Activated naive CD4-positive, alpha-beta T cell treated with anti-CD3 and anti-CD28 coated beads, Interleukin-2, amount 50 U/mL, for 72 hours (primary cell): ENCODE results near the gene LRRN1. TPM values are rescaled to one million over a fixed set of nuclear protein-coding genes. Genes with fewer than 3 reads are reported as not detected.
"Not testable (repeated sequence)": the region's sequence is repeated elsewhere in the genome, so short reads cannot be mapped to it uniquely, and the experiment has no call there.

ENCODE experiments used
- ATAC-seq, 2 donors: fragments of 150-1000 bp; cut with Tn5 transposase; 2 replicates each; pipeline ENCODE4 v1.10.0; 2021; ENCODE audit warnings: mild to moderate bottlenecking in 2 of 2, moderate library complexity in 2 of 2
- DNase-seq, 2 donors: peaks; one replicate each; pipeline ENCODE4 v3.0.0; 2021 to 2022; ENCODE audit warnings: low spot score in 2 of 2
- H3K27ac Mint-ChIP-seq, 2 donors: one replicate each; pipeline ENCODE4 v1.8.0; 2022; ENCODE audit warnings: mild to moderate bottlenecking in 2 of 2, mixed read lengths in 2 of 2
- H3K36me3 Mint-ChIP-seq, 2 donors: one replicate each; pipeline ENCODE4 v1.8.0; 2022; ENCODE audit warnings: mixed read lengths in 2 of 2
- H3K9me3 Mint-ChIP-seq, 2 donors: one replicate each; pipeline ENCODE4 v1.8.0; 2022; ENCODE audit warnings: mixed read lengths in 2 of 2
- total RNA-seq, 2 donors: library from RNA; stranded (reverse); gene quantifications; one replicate each; pipeline ENCODE4 v1.2.3, GENCODE V29; 2022

The LRRN1 gene
- total RNA-seq, 2 donors from 2014 or later = 0.16 to 0.45 TPM

DNA sequence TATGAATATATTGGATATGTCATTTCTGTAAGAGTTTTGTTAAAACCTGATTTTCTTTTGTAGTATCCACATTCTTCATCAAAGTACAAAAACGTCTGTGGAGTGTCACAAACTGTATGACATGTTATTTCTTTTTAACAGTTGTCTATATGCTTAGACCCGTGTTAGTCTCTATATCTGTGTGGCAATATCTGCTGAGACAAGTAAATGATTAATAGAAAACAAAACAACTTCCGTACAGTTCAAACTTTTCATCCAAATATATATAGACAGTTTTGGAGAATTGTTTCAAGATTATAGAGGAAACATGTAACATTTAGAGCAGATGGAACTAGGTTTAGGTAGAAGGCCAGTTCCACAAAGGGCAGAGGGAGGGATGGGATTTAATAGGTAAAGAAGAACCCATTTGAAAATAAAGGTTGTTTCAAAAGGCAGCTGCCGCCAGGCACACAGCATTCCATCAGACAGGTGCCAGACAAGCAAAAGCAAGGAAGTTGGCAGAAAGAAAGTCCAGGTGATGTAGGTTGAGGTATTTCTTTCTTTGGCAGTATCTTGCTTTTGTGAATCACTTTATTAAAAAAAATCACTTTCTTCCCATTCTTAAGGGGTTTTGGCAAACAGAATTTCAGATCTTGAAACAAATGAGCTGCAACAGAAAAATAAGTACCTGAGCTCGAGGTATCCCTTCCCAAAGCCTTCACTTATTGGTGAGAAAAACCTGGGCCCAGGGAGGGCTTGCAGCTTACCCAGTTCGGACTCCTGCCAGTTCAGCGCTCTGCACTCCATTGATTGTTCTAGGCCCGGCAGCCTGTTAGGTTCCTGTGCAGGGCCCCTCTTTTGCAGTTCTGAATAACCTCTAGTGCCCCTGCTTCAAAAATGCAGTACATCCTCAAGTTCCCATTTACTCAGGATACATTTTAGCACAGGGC lies 49.0 kb downstream of the LRRN1 start:
- no peaks in the 10 kb centered on the region for H3K9me3 Mint-ChIP-seq
- DNase-seq = no peak
- H3K36me3 Mint-ChIP-seq = no peaks in the 10 kb centered on the region
- no peak for ATAC-seq
- H3K27ac Mint-ChIP-seq = no peak overlapping the region

DNA sequence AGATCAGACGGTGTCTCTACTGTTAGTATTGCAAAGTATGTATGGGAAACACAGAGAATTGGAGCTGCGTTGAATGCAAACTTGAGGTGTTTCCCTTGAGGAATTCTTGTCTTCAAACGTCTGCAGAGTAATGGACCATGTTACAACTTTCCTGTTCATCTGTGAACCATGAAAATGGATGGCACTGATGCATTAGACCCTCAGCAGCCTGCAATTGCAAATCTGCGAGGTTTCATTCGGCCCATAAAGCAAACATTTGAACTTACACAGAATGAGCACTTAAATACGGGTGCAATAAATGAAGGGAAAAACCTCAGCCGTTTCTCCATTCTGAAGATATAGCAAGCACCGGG lies 49.7 kb downstream of the LRRN1 start:
- DNase-seq = no peak
- H3K27ac Mint-ChIP-seq = no peak overlapping the region
- H3K9me3 Mint-ChIP-seq = no peaks in the 10 kb centered on the region

DNA sequence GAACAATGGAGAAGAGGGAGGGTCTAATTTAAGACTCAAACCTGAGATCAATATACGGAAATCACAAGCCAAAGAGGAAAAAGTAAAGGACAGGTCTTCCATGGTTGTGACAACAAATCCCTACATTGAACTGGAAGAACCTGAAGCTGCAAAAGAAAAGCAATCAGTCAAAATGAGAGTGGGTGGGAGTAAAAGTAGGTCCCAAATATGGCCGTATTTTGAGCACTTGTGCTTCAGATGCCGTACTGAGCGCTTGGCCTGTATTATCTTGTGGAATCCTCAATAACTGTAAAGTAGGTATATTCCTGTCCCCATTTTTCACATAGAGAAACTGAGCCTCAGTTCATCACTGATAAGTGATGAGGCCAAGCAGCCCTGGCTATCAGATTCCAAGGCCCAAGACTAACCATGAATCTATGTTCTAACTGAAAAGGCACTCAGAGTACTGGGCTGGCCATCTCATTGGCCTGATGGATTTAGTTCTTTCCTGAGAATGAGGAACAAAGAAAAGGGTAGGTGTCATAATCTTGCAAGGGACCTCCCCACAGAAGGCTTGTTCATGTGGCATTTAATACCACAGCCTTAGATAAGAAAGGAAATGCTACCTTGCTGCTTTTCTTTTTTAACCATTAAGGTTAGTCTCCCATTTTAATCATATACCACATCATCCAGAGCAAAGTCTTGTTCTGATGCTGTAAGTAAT lies 52.5 kb downstream of the LRRN1 start:
- peak; percentile 35 to 64 for ATAC-seq
- no peak for DNase-seq
- no peaks in the 10 kb centered on the region for H3K9me3 Mint-ChIP-seq
- no peak overlapping the region for H3K27ac Mint-ChIP-seq
- no peaks in the 10 kb centered on the region for H3K36me3 Mint-ChIP-seq

More for the DNA sequence above, 49.7 kb downstream of the LRRN1 start:
- H3K36me3 Mint-ChIP-seq = no peaks in the 10 kb centered on the region
- no peak for ATAC-seq

DNA sequence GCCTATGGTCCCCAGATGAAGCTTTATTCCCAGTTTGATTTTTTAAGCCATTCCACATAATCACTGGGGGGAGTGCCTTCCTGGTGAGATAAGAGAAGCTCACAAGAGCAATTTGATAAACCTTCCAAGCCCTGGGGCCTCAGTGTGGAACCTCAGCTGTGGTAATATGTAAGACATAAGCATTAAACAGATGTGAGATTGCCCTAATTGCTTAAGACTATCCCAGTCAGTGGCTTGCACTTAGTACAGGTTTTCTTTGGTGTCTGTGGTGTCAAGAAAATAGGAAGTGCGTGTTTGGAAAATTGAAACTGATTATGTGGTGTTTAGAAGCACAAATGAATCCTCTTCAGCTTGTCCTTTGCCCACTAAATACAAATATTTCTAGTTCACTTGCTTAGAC lies 54.3 kb downstream of the LRRN1 start:
- Mint-ChIP-seq H3K9me3 (no peaks in the 10 kb centered on the region), H3K36me3 (no peaks in the 10 kb centered on the region), H3K27ac (no peak overlapping the region)
- ATAC-seq = no peak
- DNase-seq = no peak

DNA sequence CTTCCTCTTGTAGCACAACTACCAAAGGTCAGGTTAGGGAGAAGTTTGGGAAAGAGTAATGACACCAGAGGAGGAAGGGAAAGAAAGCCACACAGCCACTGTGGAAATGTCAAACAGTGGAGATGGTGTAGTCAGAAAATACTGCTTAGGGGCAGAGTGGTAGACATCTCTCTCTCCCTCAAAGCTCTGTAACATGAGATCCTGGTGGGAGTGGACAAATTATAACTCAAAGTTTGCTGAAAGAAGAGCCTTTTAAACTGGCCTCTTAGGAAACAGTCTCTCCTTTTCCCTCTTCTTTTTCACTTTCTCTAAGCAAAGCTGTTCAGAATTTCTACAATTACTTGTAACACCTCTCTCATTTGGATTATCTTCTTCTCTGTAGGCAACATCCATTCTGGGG lies 55.8 kb downstream of the LRRN1 start:
- no peaks in the 10 kb centered on the region for H3K9me3 Mint-ChIP-seq
- ATAC-seq (no peak), DNase-seq (no peak)
- no peak overlapping the region for H3K27ac Mint-ChIP-seq
- H3K36me3 Mint-ChIP-seq = no peaks in the 10 kb centered on the region

DNA sequence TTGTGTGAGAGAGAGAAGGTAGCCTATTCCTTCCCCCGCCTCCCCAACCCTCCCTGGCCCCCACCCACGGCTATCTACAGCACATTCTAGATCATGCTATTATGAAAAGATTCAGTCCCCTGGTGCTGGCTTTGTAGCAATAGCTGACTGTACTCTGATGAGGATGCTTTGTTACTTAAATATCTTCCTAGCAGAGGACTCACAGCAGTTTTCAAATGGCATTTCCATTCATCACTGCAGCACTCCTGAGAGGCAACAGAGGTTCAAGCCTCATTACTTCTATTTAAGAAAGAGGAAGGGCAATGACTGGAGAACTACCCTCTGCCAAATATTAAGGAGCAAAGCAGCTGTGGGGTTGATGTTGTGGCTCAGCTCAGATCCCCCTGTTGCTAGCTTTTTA lies 61.0 kb downstream of the LRRN1 start:
- ATAC-seq = no peak
- Mint-ChIP-seq H3K27ac (no peak overlapping the region), H3K36me3 (no peaks in the 10 kb centered on the region), H3K9me3 (peaks cover 3 to 5% of the 10 kb centered on the region in 2 donors)
- DNase-seq = no peak

DNA sequence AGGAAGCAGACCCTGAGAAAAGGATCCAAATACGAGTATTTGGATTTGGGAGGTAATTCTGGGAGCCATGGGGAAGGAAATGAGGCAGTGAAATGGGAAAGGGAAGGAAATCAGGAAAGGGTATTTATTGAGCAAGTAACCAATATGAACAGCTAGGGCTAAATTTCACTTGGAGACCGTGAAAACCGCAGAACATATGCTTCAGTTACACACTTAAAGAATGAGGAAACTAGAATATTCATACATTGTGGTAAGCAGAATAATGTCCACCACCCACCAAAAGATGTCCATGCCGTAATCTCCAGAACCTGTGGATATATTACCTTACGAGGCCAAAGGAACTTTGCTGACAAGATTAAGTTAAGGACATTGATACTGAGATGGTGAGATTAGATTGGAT lies 63.3 kb downstream of the LRRN1 start:
- DNase-seq (no peak), ATAC-seq (no peak)
- Mint-ChIP-seq H3K36me3 (peaks cover 0 to 5% of the 10 kb centered on the region in 2 donors), H3K9me3 (peaks cover 3 to 12% of the 10 kb centered on the region in 2 donors), H3K27ac (no peak overlapping the region)

DNA sequence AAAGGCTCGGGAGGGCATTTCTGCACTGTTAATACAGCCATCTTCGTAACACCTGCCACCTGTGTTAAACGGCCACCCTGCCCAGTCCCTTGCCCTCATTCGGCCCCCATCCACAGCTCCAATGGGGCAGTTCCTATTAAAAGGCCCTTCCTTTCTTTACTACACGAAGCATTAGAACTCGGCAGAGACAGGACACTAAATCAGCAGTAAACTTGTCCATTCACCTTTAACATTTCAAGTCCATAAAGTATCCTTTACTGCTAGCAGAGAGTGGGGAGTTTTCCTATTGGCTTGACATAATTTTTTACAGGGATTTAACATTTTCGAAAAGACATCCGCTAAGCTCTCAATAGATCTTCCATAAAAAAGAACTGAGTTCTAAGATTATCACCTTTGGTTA lies 76.3 kb downstream of the LRRN1 start:
- H3K27ac Mint-ChIP-seq = no peak overlapping the region
- H3K36me3 Mint-ChIP-seq = no peaks in the 10 kb centered on the region
- ATAC-seq (no peak), DNase-seq (no peak)
- H3K9me3 Mint-ChIP-seq = no peaks in the 10 kb centered on the region

DNA sequence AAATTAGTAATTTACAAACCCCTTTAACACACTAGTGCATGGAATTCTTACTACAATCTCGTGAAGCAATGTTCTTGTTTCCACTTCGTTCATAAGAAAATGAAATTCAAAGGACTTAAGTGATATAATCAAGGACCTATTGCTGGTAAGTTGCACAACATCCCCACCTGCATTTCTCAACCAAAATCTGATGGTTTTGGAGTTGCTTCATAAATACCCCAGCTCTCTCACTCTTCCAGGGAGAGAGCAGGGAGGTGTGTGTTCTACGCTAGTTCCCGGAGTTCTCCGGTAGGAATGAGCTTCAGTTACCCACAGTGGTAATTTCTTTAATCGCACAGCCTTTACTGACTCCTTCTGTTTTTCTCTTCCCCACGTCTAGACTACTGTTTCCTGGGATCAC lies 81.8 kb downstream of the LRRN1 start:
- Mint-ChIP-seq H3K27ac (no peak overlapping the region), H3K36me3 (no peaks in the 10 kb centered on the region), H3K9me3 (peaks cover 0 to 4% of the 10 kb centered on the region in 2 donors)
- ATAC-seq = no peak
- DNase-seq = no peak

DNA sequence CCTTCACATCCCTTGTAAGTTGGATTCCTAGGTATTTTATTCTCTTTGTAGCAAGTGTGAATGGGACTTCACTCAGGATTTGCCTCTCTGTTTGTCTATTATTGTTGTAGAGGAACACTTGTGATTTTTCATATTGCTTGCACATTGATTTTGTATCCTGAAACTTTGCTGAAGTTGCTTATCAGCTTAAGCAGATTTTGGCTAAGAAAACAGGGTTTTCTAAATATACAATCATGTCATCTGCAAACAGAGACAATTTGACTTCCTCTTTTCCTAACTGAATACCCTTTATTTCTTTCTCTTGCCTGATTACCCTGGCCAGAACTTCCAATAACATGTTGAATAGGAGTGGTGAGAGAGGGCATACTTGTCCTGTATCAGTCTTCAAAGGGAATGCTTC lies 88.1 kb downstream of the LRRN1 start:
- not testable (repeated sequence) for H3K27ac Mint-ChIP-seq, ATAC-seq, DNase-seq
- Mint-ChIP-seq H3K9me3 (peaks cover 13 to 41% of the 10 kb centered on the region in 2 donors), H3K36me3 (peaks cover 17 to 33% of the 10 kb centered on the region in 2 donors)

DNA sequence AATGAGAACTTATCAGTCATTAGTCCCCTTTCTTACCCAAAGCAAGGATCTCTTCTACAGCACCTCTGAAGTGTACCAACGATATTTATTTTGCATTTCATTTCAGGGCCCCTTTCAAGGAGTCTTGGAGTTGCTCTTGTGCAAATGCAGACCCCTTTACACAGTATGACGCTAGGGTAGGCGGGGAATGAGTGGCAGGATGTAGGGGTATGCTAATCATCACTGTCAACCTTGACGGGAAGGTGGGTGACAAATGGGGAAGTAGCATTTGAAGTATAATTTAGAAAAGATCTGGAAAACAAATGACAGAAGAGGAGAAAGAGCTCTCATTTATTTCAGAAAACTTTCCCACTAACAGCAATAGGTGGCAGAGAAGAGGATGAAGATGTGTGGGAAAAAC lies 94.4 kb downstream of the LRRN1 start:
- no peak overlapping the region for H3K27ac Mint-ChIP-seq
- no peak for DNase-seq
- H3K36me3 Mint-ChIP-seq = peaks cover 3 to 32% of the 10 kb centered on the region in 2 donors
- ATAC-seq = no peak
- peaks cover 7 to 18% of the 10 kb centered on the region in 2 donors for H3K9me3 Mint-ChIP-seq
